Left hindlimb (tissue), 1 donor: ENCODE results near the gene SLC25A44.
A peak's percentile ranks its signal among the peaks of the same experiment; 100 is the strongest.

Experiments used
- DNase-seq: peaks from one replicate; pipeline ENCODE4 v3.0.0-alpha.2; 2018

Gene SLC25A44

GRCh38 chr1:156193488-156194299 is at the start of gene SLC25A44:
Gene SLC25A44 (plus strand): TSS chr1:156194104. CDS start chr1:156199848, 5,744 bp downstream.
- peak; percentile 98 for DNase-seq

GRCh38 chr1:156144742-156145141 is 49.2 kb upstream of the SLC25A44 start:
- DNase-seq = no peak

DNA sequence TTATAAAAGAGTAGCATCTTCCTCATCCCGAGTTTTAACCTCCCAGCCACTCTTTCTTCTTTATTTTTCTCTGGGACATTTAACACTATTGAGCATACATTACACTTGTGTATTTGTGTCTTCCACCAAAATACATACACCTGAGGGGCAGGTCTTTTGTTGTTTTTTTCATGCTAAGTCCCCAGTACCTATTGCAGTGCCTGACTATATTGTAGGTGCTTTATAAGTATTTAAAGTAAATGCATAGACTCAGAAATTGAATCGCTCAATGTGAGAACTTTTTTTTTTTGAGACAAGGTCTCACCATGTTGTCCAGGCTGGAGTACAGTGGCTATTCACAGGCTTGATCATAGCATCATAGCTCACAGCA is 48.3 kb upstream of the SLC25A44 start:
- DNase-seq = no peak

GRCh38 chr1:156146020-156146768 is 47.7 kb upstream of the SLC25A44 start:
- peak; percentile 87 for DNase-seq

DNA sequence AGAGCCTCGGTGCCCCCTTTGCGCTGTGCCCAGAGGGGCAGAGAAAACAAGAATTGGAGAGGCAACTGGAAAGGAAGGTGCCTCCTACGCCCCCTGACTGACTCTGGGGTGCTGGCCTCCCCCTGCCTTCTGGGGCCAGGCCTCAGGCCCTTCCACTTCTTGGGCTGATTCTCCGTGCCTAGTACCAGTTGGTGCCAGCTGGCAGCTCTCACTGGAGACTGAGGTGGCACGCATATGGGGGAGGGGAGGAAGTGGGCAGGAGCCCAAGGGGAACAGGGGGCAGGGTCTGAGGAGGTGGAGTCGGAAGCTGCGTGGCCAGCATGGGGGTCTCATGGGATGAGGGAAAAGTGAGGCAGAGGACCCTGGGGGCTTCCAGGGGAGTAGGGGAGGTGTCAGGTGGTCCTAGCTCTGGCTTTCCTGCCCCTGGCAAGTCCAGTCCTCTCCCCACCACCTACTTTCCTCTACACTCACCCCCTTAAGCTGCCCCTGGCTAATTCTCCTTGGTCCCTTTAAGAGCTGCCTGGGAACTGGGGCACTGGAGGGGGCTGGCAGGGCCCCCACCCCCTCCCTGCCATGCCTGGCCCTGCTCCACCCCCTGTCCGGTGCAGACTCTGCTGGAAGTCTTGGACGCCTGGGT is 47.0 kb upstream of the SLC25A44 start:
- DNase-seq = no peak

DNA sequence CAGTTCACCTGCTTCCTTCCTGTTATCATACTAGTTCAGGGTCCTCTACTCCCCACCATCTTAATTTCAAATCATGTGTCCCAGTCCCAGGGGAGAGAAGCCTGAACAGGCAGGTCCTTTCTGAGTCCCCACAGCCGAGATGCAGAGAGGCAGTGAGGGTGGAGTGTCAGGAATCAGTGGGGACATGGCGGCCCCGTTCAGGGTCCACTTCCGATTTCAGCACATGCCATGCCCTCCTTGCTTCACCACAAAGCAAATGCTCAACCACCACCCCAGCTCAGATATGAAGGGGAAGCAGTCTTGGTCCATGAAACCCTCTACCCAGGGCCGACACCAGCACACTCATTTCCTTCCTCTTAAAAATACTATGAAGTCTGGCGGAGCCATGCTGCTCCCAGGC is 45.7 kb upstream of the SLC25A44 start:
- DNase-seq = no peak

DNA sequence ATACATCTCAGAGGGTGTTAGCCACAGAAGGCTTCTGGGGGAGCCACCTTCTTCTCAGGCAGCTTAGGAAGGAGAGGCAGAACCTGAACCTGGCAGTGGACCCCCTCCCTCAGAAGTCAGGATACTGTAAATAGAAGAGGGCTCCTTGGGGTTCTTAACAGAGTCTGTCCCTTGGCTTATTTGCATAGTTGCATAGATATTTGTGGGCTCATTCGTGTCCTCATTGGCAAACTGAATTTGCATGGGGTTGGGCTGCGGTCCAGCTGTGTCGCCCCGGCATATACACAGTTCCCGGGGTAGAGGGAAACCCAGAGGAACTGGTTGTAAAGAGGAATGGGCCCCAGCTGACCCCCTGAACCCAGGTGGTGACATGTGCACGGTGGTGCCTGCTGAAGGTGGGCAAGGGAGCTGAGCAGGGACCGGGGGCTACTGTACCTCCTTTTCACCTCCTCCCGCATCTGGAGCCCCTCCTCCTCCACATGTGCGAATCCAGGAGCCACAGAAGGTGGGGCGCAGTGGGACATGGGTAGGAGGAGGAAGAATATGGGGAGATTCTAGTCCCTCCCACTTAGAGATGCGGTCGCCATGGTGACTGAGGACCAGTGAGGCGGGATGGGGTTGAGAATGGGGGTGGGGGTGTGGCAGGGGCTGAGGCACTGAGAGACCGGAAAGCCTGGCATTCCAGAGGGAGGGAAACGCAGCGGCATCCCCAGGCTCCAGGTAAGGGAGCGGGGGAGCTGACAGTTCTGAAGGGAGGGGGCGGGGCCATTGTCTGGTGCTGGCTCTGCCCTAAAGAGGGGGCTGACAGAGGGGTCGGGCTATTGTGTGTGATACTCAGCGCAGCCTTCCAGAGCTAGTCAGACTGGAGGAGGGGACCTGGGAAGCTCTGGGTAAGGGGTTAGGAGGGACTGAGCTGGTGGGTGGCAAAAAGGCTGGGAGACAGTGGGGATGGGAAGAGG is 44.3 kb upstream of the SLC25A44 start:
- no peak for DNase-seq

- no peak for DNase-seq
Observed at GRCh38 chr1:156150333-156151011, 43.4 kb upstream of the SLC25A44 start.

DNA sequence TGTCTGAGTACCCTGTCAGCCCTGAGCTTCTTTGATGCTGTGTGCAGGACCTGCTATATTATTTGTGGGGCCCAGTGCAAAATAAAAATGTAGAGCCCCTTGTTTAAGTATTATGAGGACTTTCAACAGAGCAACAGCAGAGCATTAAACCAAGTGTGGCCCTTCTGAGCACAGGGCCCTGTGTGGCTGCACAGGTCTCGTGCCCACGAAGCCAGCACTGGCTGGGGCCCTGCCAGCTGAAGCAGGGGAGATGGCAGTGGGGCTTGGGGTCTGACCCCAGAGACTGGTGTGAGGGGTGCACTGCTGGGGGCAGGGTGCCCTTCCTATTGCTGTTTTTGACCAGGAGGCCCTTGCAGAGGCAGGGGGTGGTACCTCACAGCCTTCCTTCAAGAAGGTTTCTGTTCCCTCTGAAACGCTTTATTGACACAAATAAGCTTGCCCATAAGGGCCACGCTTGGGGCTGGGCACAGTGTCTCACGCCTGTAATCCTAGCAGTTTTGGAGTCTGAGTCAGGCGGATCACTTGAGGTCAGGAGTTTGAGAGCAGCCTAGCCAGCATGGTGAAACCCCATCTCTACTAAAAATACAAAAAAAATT is 42.7 kb upstream of the SLC25A44 start:
- DNase-seq = no peak

GRCh38 chr1:156152628-156153027 is 41.3 kb upstream of the SLC25A44 start:
- DNase-seq = no peak

DNA sequence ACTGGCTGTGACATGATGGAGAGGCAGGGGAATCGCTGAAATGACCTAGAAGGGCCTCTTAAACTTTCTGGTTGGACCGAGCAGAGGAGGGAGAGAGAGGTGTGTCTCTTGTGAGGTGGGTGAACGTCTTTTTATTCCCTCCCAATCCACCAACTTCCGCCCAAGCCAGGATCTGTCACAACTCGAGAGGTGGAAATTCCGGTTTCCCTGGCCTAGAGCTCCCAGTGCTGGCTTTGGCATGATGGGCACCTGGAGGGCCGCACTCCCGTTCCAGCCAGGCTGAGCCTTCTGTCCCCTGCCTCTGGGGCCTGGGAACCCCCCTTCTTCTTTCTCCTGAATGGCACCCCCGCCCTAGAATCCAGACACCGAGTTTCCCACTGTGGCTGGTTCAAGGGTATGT is 40.5 kb upstream of the SLC25A44 start, which contains the start of gene SEMA4A:
TSS of gene SEMA4A (plus strand) at position 224 of the 400 bp plus-strand sequence. CDS start 994 bp downstream, outside the sequence.
- DNase-seq = no peak

DNA sequence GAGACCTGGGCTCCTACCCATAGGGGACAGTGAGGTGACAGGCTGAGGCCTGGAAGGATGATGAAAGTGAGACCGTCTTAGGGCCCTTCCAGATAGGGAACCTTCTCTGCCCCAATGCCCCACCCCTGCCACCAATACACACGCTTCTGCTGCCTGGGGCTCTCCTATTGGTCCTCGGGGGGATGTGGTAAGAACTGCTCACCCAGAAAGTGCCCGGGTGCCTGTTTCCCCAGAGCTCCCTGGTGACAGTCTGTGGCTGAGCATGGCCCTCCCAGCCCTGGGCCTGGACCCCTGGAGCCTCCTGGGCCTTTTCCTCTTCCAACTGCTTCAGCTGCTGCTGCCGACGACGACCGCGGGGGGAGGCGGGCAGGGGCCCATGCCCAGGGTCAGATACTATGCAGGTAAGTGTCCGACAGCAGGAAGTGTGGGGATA is 39.6 kb upstream of the SLC25A44 start:
- DNase-seq = no peak

- no peak for DNase-seq
Observed at GRCh38 chr1:156155756-156156510, 38.0 kb upstream of the SLC25A44 start.

DNA sequence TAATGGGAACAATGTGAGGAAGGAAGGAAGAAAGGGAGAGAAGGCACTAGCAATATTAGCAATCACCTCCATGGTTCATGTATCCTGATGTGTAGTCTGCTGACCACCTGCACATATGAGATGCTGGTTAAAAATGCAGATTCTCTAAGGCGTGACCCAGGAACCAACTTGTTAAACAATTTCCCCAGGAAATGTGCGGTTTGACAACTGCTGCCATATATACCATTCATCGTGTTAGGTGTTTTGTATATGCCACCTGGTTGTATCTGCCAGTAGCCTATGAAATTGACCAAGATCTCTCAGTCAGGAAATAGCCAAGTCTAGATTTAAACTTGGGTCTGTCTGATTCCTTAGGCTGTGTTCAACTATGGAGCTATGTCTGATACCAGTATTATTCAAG is 36.4 kb upstream of the SLC25A44 start:
- DNase-seq = no peak

DNA sequence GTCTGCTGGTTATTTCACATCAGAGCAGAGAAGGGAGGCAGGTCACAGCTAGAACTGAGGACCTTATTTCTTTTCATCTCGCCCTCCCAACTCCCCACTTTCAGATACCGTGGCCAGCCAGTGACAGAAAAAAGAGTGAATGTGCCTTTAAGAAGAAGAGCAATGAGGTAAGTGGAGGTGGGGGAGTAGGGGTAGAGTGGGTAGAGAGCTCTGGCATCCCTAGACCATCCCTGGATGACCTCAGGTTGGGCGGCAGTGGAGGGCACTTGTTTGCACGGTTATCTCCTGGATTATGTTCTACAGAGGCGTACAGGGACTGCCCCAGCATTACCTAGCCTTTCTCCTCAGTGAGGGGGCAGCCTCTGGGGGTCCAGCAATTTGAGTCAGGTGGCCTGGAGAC is 35.9 kb upstream of the SLC25A44 start:
- no peak for DNase-seq

DNA sequence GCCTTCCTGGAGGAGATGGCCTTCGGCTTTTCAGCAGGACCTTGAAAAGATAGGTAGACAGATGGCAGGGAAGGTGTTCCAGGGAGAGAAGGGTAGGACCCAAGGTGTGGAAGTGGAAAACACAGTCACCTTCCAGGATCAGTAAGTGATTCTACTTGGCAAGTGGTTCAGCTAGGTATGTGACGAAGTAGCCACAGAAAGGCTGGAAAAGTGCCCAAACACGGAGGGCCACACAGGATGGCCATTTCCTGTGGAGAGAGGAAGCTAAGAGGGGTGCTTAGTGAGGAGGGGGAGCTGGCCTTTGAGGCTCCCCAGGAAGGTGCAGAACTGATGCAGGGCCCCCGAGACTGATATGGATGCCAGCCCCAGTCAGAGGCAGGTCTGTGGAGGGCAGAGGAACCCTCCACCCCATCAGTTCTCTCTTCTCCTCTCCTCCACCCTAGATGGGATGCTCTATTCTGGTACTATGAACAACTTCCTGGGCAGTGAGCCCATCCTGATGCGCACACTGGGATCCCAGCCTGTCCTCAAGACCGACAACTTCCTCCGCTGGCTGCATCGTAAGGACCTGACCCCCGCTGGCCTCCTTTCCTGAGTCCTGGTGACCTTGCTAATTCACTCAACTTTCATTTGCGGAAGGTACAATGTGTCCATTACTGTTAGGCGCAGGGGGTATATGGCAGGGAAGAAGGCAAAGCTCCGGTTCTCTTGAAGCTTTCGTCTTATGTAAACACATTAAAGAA is 33.7 kb upstream of the SLC25A44 start:
- peak; percentile 54 for DNase-seq

- peak; percentile 94 for DNase-seq
Observed at GRCh38 chr1:156160743-156161171, 33.1 kb upstream of the SLC25A44 start.

DNA sequence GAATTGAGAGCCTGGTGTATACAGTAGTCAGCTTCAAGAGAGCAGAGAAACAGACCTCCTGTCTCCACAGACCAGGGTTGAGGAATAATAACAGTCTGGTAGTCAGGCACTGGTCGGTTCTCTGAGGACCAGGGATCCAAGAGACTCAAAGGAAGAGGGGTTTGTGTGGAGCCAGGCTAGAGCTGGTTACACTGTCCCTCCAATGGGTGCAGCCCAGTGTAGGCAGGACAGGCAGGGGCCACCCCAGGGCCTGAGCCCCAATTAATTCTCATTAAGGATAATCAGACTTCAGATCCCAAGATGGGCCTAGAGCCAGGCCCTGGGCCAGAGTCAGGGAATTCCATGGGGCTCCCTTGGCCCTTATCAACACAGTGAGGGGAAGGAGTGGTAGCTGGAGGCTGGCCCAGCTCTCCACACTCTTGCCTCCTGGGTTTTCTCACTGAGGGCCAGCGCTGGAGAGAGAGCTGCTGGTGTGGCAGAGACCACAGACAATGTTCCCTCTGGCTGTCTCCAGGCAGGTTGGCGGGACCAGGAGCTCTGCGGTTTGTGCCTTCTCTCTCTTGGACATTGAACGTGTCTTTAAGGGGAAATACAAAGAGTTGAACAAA is 31.4 kb upstream of the SLC25A44 start:
- no peak for DNase-seq

GRCh38 chr1:156163712-156164111 is 30.2 kb upstream of the SLC25A44 start:
- no peak for DNase-seq
